Measurements from ENCODE around the gene KTN1. TPM values are rescaled to one million over a fixed set of nuclear protein-coding genes. Genes with fewer than 3 reads are reported as not detected.

Gene KTN1
- polyA plus RNA-seq, 1 donor from 2014 or later = 95.0 TPM

- Histone ChIP-seq H3K9me2 (ENCODE audit: insufficient read depth, low read length) (no peaks in the 10 kb centered on the region), H3K9ac (ENCODE audit: low read length) (no peak overlapping the region), H3K36me3 (ENCODE audit: insufficient read depth, low read length) (no peaks in the 10 kb centered on the region), H4K20me1 (ENCODE audit: insufficient read depth) (no peaks in the 10 kb centered on the region), H3K27ac (ENCODE audit: low read length) (no peak overlapping the region), H3F3A (ENCODE audit: insufficient read depth, low read length, poor library complexity, severe bottlenecking) (no peaks in the 10 kb centered on the region), H3K4me2 (ENCODE audit: low read length) (no peak overlapping the region), H3K27me3 (ENCODE audit: insufficient read depth, low read depth, low read length) (no peaks in the 10 kb centered on the region), H3K9me3 (ENCODE audit: low read length) (no peaks in the 10 kb centered on the region), H3K79me2 (replicated peaks; ENCODE audit: insufficient read depth, low read length) (no peaks in the 10 kb centered on the region), H2AFZ (ENCODE audit: low read depth, low read length) (no peak overlapping the region), H3K4me3 (ENCODE audit: low read length) (no peak overlapping the region)
- TF ChIP-seq TAF1 (IDR thresholded peaks at IDR 0.05; ENCODE audit: low read depth) (no peak), SMC3 (conservative IDR thresholded peaks at IDR 0.05; ENCODE audit: poor library complexity) (no peak), CTCF (IDR thresholded peaks at IDR 0.05; ENCODE audit: poor library complexity, severe bottlenecking) (no peak), POLR2AphosphoS5 (IDR thresholded peaks at IDR 0.05) (no peak), EP300 (conservative IDR thresholded peaks at IDR 0.05; ENCODE audit: poor library complexity, severe bottlenecking) (no peak), MXI1 (conservative IDR thresholded peaks at IDR 0.05; ENCODE audit: poor library complexity, severe bottlenecking) (no peak), RAD21 (conservative IDR thresholded peaks at IDR 0.05) (no peak), EZH2 (IDR thresholded peaks at IDR 0.05; ENCODE audit: borderline replicate concordance, insufficient read depth, low read length, poor library complexity, severe bottlenecking) (no peak)
- TF ChIP-seq, protein P1, sequence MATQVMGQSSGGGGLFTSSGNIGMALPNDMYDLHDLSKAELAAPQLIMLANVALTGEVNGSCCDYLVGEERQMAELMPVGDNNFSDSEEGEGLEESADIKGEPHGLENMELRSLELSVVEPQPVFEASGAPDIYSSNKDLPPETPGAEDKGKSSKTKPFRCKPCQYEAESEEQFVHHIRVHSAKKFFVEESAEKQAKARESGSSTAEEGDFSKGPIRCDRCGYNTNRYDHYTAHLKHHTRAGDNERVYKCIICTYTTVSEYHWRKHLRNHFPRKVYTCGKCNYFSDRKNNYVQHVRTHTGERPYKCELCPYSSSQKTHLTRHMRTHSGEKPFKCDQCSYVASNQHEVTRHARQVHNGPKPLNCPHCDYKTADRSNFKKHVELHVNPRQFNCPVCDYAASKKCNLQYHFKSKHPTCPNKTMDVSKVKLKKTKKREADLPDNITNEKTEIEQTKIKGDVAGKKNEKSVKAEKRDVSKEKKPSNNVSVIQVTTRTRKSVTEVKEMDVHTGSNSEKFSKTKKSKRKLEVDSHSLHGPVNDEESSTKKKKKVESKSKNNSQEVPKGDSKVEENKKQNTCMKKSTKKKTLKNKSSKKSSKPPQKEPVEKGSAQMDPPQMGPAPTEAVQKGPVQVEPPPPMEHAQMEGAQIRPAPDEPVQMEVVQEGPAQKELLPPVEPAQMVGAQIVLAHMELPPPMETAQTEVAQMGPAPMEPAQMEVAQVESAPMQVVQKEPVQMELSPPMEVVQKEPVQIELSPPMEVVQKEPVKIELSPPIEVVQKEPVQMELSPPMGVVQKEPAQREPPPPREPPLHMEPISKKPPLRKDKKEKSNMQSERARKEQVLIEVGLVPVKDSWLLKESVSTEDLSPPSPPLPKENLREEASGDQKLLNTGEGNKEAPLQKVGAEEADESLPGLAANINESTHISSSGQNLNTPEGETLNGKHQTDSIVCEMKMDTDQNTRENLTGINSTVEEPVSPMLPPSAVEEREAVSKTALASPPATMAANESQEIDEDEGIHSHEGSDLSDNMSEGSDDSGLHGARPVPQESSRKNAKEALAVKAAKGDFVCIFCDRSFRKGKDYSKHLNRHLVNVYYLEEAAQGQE (IDR thresholded peaks at IDR 0.05; ENCODE audit: borderline replicate concordance) = no peak
Measured at GRCh38 chr14:55553791-55554190, 26.2 kb upstream of the KTN1 start.

- H3K4me2 ChIP-seq (ENCODE audit: low read length) = no peak overlapping the region
- no peaks in the 10 kb centered on the region for H3K79me2 ChIP-seq (replicated peaks; ENCODE audit: insufficient read depth, low read length)
- no peaks in the 10 kb centered on the region for H3K27me3 ChIP-seq (ENCODE audit: insufficient read depth, low read depth, low read length)
- no peaks in the 10 kb centered on the region for H3F3A ChIP-seq (ENCODE audit: insufficient read depth, low read length, poor library complexity, severe bottlenecking)
- H3K4me3 ChIP-seq (ENCODE audit: low read length) = no peak overlapping the region
- H4K20me1 ChIP-seq (ENCODE audit: insufficient read depth) = no peaks in the 10 kb centered on the region
- H3K9me2 ChIP-seq (ENCODE audit: insufficient read depth, low read length) = no peaks in the 10 kb centered on the region
- H3K36me3 ChIP-seq (ENCODE audit: insufficient read depth, low read length) = no peaks in the 10 kb centered on the region
- H2AFZ ChIP-seq (ENCODE audit: low read depth, low read length) = no peak overlapping the region
- H3K27ac ChIP-seq (ENCODE audit: low read length) = no peak overlapping the region
- TF ChIP-seq CTCF (IDR thresholded peaks at IDR 0.05; ENCODE audit: poor library complexity, severe bottlenecking) (no peak), RAD21 (conservative IDR thresholded peaks at IDR 0.05) (no peak), MXI1 (conservative IDR thresholded peaks at IDR 0.05; ENCODE audit: poor library complexity, severe bottlenecking) (no peak), POLR2AphosphoS5 (IDR thresholded peaks at IDR 0.05) (no peak), SMC3 (conservative IDR thresholded peaks at IDR 0.05; ENCODE audit: poor library complexity) (no peak), TAF1 (IDR thresholded peaks at IDR 0.05; ENCODE audit: low read depth) (no peak), EP300 (conservative IDR thresholded peaks at IDR 0.05; ENCODE audit: poor library complexity, severe bottlenecking) (no peak), EZH2 (IDR thresholded peaks at IDR 0.05; ENCODE audit: borderline replicate concordance, insufficient read depth, low read length, poor library complexity, severe bottlenecking) (no peak)
- TF ChIP-seq, protein P1 (IDR thresholded peaks at IDR 0.05; ENCODE audit: borderline replicate concordance) = no peak
- H3K9me3 ChIP-seq (ENCODE audit: low read length) = no peaks in the 10 kb centered on the region
- H3K9ac ChIP-seq (ENCODE audit: low read length) = no peak overlapping the region
Measured at GRCh38 chr14:55556929-55557623, 22.9 kb upstream of the KTN1 start.

Data from neural cell (in vitro differentiated cells).